M059J (cell line): ENCODE results near the gene FGFR2. TPM values are rescaled to one million over a fixed set of nuclear protein-coding genes. Genes with fewer than 3 reads are reported as not detected.

Source experiments
- DNase-seq: peaks from one replicate; pipeline ENCODE4 v3.0.0-alpha.2; 2012; ENCODE audit warnings: low read depth
- total RNA-seq: library from RNA; depleted of rRNA; stranded (reverse); fragments of >200 nt; shearing (Covaris generic); gene quantifications from 2 replicates; pipeline ENCODE4 v1.2.3, GENCODE V29; 2014

FGFR2 gene
- total RNA-seq, 1 experiment from 2014 or later, result 6.8 TPM

DNA sequence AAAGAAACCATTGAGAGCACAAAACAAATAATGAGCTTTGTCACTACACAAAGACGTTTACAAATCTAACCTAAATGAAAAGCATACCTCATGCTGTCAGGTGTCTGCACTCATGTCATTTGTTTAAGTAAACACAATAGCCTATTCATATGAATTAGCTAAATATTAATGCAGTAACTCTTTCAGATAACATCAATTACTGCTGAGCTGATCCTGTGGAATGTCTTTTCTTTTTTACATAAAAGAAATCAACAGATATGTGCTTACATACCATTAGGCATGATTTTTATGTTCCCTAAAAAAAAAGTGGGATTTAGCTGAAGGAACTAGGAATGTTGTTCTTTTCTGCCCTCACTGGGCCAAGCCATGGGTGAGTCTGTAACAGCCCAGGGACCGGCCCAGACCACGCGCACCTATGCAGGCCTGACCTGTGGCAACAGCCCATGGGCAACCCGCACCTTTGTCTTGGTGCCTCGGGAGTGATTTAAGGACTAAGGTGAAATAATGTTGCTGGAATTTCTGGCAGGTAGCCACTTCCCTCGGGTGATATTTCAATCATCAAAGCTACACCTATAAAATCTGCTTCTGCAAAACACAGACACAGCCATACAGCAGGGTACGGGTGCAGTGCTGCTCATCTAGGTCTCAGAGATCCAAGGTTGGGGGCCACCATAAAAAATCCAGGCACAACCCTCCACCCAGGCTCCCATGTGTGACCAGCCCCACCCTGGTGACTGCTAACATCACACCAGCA, 44.6 kb downstream of the FGFR2 start:
- DNase-seq, result peak; percentile 46

DNA sequence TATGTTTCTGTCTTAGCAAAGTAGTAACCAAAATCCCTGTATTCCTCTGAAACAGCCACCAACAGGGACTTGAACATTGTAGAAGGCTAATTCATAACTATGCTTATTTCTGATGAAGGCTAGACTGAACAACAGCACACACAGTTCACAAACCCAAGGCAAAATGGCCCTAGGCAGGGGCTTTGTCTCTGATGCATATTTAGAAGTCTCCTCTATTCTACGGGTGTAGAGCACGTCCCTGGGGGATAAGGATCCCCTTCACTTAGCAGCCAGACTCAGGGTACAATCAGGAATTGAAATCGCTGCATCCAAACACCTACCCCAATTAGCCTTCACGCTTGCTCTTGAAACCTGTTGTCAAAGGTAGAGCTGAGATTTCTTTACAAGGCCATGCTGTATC, 45.5 kb downstream of the FGFR2 start:
- no peak for DNase-seq

DNA sequence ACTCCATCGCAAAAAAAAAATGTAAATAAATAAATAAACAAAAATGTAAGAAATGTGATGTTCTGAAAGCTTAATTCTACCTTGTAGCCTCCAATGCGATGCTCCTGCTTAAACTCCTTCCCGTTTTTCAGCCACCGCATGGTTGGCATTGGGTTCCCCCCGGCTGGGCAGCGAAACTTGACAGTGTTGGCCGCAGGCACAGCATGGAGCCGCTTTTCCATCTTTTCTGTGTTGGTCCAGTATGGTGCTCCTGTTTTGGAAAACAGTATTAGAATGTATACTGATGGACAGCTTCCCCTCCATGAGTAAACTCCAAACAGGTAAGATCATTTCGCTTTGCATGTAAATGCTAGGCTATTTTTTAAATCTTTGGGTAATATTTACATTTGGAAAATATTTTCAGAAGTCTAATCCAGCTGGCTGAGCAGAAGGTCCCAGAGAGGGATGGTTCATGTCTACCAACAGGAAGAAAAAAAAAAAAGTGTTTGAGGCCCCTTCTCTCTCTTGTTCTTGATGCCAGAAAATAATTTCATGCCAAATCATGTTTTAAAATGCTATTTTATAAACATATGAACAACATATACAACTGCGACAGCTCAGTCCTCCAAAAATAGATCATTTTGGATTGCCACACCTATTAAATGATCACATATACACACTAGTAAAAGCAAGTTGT, 46.9 kb downstream of the FGFR2 start:
- no peak for DNase-seq

DNA sequence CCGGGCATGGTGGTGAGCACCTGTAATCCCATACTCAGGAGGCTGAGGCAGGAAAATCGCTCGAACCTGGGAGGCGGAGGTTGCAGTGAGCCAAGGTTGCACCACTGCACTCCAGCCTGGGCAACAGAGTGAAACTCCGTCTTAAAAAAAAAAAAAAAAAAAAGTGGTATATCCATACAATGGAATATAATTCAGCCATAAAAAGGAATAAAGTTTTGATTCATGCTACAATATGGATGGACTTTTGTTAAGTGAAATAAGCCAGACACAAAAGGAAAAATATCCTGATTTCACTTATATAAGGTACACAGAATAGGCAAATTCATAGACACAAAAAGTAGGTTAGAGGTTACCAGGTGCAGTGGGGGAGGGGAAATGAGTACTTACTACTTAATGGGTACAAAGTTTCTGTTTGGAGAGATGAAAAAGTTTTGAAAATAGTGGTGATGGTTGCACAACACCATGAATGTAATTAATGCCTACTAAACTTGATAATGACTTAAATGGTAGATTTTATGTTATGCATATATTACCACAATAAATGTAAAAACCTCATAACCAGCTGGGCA, 53.9 kb downstream of the FGFR2 start:
- DNase-seq, result no peak

DNA sequence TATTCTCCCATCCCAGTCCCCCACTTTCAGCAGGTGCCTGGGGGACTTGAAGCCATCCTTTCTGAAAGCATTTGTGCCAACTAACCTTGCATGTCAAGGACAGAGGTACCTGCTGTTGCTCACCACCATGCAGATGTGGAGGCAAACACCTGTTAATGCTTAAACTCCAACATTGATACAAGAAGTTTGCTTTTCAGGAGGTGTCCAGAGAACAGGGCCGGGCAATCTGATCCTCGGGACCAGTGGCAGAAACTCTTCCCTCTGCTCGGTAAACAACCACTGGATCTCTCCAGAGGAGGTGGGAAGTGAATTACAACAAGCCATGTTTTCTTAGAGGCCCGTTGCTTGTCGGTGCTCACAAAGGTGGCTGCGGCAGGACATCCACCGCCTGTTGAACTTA, 54.7 kb downstream of the FGFR2 start:
- DNase-seq, result no peak

DNA sequence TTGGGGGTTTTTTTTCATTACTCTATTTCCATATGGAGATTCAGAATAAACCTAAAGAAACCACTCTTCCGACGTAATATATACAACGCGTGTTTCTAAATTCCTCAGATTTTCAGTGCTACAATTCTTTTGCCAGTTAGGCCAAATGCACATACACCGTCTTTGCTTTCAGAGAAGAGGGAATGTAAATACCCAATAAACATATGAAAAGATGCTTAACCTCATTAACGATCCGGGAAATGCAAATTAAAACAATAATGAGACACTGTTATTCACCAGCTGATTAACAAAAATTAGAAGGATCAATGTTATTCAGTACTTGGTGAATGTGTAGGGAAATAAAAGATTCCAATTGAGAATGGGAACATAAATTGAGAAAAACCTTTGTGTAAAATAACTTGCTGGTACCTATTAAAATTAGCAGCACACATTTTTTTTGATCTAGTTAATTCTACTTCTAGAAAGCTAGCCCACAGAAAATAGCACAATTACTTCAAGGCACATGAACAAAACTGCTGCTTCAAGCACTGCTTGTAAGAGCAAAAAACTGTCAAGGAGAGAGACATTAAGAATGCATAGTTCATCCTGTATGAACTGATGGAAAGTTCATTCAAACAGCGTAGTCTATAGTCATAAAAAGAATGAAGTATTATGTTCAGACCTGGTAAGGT, 56.7 kb downstream of the FGFR2 start:
- no peak for DNase-seq

DNA sequence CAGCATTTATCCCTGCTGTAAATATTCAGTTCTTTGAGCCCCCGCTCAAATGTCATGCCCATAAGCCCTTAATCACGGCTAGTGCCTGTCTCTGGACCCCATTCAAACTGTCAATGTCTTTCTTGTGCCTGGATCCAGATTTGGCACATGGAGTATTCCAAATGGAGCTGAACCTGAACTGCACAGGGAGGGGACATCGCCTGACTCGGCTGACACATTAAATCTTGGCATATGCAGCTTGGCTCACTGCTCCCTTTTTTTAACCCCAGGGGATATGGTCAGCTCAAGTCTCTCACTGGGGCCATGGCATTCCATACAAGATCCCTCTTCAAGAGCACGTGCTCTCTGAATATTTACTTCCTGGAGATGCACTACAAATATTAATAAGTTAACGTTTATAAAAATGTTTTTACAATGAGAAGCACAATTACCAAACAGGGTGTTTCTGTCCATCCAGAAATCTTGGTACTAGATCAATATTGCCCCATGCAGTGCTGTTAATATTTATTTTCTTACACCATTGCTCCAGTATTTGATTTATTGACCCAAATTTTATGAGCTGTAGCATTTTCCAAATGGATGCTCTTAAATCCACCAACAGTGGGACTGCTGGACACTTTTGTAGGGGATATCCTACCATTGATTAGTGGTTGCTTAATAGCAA, 57.4 kb downstream of the FGFR2 start:
- no peak for DNase-seq

DNA sequence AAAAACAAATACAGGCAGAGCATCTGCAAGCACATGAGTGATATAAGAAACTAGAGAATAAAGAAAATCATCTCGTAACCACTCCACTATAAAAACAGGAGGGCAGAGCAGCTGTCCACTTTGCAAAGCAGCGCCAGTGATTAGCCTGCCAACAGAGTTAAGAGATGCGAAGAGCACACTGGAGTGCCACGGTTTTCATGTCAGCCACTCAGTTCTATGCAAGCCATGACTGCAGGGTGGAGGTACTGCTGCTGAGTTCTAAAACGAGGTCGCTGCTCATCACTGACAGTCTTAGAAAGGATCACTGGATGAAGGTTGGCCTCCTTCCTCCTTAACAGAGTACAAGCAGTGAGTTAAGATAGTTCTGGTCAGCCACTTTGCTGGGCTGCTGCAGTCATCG, 58.5 kb downstream of the FGFR2 start:
- DNase-seq, result no peak

DNA sequence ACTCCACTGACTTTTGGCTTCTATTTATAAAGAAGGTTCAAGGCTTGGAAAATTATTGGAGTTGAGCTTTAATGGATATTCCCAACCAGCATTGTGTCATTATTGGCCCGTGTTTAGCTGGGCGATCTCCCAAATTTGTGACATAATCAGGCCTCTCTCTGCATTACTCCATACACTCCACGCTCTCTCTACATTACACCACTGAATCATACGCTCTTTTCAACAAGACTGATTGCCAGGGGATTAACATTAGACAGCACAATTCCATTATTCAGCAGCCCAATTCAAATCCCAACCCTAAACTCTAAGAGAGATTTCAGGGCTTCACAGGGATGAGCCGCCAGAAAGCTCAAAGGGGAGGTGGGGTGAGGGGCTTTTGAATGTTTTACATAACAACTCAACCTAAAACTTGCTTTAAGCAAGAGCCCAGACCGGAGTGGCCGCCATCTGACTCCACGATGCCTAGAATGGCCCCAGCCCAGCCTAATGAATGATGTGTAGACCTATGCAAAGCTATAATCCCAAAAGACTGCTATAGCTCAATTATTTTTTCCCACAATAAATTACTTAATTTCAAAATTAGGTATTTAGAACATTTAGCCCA, 61.8 kb downstream of the FGFR2 start:
- DNase-seq, result no peak

DNA sequence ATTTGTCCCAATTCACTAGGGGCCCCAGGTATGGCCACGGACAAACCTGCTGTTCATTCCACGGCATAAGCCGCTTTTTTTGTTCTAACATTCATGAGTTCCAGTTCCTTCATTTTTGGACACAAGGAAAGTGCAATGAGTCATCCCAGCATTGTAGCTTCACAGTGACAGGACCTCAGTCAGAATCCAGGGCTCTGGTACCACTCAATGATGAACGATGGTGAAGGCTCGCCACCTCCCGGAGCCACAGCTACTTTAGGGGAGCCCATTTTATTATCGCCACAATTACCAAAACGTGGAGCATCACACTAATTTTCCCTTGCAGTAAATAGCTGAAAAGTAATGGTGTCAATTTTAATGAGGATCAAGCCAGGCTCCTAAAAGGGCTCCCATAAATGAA, 62.9 kb downstream of the FGFR2 start:
- no peak for DNase-seq

DNA sequence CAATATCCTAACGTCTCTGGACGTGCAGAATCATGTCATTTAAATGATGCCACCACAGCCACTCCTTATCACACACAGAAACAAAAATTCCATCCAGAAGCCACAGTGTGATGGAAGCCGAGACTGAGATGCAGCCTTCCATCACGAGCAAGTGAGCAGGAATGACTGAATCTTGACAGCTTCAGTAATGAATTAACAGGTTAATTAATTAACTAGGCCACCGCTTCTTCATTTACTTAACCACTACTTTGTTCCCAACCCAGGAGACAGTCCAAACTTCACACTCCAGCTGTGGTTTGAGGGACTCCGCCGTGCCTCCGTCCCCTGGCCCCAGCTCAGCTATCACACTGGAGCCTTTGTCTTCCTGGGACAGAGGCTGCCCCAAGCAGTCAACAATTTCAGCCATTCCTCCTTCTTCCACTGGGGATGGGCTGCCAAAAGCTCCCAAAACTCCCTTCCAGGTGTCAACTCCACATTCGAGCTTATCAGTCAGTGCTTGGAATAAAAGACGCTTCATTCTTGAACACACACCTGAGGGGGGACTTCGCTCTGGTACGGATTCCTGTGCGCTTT, 65.9 kb downstream of the FGFR2 start:
- DNase-seq, result no peak

DNA sequence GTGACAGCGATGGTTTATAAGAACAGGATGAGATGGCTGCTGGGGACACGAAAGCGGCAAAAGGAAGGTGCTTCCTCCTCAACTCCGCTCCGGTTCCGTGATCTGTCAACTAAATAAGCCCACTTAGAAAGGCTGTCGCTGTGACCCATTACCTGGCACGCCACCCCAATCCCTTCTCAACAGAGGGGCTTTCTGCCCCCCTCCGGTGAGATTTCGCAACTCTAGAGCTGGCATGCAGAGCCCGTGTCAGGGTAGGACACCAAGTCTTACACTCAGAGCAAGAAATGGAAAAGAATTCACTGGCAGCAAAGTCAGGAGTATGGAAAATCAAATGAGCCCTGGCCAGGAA, 66.4 kb downstream of the FGFR2 start:
- DNase-seq, result no peak

DNA sequence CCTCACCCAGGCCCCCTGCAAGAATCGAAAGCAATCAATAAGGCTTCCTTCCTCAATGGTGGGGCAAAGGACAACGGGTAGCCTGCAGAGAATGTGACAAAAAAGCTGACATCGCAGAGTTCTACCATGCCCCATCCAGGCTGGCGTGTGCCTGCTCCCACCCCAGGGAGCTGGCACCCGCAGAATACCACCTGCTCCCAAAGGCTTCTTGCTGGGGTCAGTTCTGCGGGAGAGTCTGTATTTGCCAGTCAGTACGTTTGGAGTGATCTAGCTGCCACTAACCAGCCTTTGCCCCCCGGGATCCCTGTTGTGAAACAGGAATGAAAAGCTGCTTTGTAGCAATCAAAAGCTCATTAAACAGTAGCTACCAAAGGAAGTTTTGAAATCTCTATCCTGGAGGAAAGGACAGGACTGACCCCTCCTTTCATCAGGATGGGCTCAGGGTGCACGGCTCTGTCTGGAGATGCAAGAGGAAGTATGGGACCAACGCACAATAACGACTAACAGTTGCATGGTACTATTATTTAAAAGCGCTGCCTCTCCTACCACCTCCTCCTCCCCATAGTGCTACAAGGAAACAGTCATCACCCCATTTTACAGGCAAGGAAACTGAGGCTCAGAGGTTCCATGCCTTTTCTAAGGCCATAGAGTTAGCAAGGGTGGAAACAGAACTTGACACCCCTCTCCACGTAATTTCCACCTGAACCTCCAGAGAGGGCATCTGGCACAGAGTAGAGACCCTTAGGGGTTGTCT, 67.0 kb downstream of the FGFR2 start:
- DNase-seq, result no peak

DNA sequence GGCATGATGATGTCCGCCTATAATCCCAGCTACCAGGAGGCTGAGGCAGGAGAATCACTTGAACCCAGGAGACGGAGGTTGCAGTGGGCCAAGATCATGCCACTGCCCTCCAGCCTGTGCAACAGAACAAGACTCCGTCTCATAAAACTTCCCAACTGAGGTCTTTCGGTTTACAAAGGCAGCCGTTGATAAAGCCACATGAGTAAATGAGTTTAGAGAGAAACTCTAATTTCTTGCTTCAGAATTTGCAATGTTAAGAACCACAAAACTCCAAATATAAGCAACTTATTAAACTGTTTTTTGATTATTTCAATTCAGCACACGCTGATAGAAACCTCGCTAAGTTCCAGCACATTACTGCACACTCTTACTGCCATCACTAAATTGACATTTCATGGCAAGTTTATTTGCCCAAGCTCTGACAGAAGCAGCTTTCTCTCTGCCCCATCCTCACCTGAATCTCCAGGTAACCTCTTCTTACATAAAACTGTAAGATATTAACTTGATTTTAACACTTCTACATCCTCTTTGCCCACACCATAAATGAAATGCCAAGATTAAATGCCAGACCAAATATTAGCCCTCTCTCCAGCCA, 67.7 kb downstream of the FGFR2 start:
- DNase-seq, result no peak

DNA sequence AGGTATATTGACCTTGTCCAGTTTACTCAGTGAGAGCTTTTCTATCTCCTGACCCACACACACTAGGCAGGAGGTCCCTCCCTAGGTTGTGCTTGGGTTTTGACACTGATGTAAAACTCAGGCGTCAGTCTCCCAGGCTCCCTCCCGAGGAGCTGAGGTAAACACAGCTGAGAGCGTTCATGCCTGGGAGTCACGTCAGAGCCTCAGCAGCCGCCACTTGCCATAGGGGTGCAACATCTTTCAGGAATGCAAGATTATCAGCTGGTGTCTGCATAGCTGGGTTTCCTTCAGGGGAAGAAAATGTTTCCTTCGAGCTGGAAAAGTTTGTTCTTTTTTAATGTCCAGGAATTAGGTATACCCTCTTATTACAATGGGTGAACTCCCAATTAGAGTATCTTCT, 70.6 kb downstream of the FGFR2 start:
- peak; percentile 75 for DNase-seq

DNA sequence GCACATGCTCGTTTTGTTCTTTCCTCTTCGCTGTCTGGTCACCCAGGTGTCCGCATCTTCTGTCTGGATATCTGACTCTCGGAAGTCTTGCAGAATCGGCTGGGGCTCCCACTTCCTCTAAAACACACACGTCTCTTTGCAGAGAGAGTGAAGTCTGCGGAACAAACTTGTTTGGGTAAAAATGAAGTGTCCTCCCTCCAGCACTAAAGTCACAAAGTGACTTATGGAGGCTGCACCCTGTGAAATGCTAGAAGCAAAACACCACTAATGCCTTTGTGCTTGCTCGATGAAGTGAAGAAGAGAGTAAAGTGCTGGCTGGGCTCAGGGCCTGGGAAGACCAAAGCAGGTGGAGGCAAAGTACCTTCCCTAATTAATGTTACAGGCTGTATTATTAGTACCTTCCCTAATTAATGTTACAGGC, 71.4 kb downstream of the FGFR2 start:
- no peak for DNase-seq

DNA sequence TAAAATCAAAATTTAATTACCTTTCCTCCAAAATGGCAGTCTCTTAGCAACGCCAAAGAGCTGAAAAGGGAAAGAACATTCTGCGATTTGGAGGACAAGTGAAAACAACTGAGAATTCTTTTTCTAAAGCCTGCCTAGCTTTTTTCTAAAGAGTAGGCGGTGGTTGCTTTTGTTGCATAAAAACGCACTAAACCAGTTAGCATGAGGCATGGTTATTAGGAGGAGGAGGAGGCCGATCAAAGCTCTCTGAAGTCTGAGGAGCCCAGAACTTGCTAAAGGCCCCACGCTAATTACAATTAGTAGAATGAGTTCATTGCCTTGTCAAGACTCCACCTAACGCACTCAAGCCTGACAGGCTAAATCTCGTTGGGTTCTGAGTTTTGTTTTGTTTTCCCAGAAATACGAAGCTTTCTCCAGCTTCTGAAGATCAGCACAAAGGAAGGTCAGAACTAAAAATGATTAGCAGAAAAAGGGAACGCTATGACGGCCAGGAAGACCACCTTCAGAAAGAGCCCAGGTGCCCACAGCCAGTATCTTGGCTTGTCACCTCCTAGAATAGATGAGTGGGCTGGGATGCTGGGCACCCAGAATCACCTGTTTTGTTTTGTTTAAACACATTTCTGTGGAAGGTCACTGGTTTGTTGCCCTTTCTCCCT, 72.0 kb downstream of the FGFR2 start:
- DNase-seq, result no peak

DNA sequence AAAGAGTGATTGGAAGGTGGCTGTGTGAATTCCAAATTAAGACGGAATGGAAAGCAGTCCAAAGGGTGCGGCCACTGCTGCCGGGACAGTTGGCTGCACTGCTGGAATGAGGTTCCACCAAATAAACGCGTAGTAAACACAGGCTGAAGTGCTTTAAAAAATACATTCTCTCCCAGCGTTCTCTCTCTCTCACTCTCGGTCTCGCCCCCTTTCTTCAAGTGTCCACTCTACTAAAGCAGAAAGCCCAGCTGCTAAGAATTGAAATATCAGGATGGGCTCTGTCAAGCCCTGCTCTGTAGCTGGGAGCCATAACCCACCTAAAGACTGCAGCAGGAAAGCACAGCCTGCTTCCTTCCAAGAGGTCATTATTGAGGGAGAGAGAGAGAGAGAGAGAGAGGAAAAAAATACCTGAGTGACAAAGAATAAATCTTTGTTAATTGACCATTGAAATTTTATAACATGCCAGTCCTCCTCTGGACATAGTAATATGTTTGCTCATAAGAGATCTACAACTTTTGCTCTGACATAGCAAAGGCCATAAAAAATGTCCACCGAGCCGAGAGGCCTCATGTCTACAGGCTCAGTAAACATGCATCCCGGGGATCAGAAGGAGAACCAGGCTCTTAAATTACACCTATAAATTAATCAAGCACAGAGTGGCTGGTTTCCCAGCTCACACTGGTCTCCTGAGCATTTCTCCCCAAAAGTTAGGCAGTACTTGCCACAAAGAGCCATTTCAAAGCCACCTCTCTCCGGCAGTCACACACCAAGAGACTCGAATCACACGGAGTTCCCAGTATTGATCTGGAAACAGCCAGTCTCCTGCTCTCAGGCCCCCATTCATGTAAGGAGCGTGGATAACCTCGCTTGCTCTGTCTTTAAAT, 72.8 kb downstream of the FGFR2 start:
- no peak for DNase-seq
